Measurements from ENCODE around the gene KBTBD12.

The KBTBD12 gene

GRCh38 chr3:127954640-127955039, 39.6 kb downstream of the KBTBD12 start:
- DNase-seq = no peak

GRCh38 chr3:127955728-127956127, 40.7 kb downstream of the KBTBD12 start:
- DNase-seq = no peak

- no peak for DNase-seq
Observed at GRCh38 chr3:127959041-127959440, 44.0 kb downstream of the KBTBD12 start.

- no peak for DNase-seq
Observed at GRCh38 chr3:127959873-127960272, 44.8 kb downstream of the KBTBD12 start.

GRCh38 chr3:127960421-127960965, 45.5 kb downstream of the KBTBD12 start:
- no peak for DNase-seq

GRCh38 chr3:127961124-127961523, 46.1 kb downstream of the KBTBD12 start:
- DNase-seq = no peak

GRCh38 chr3:127961963-127962362, 46.9 kb downstream of the KBTBD12 start:
- no peak for DNase-seq

- DNase-seq = no peak
Observed at GRCh38 chr3:127962937-127963336, 47.9 kb downstream of the KBTBD12 start.

- no peak for DNase-seq
Observed at GRCh38 chr3:127964053-127964452, 49.0 kb downstream of the KBTBD12 start.

GRCh38 chr3:127964816-127965215, 49.8 kb downstream of the KBTBD12 start:
- no peak for DNase-seq

GRCh38 chr3:127967316-127967715, 52.3 kb downstream of the KBTBD12 start:
- no peak for DNase-seq

- peak; percentile 13 for DNase-seq
Observed at GRCh38 chr3:127970966-127971592, 56.0 kb downstream of the KBTBD12 start.

- DNase-seq = no peak
Observed at GRCh38 chr3:127974226-127974625, 59.2 kb downstream of the KBTBD12 start.

GRCh38 chr3:127975153-127976029, 60.4 kb downstream of the KBTBD12 start:
- no peak for DNase-seq

GRCh38 chr3:127978636-127979035, 63.6 kb downstream of the KBTBD12 start:
- DNase-seq = no peak

- no peak for DNase-seq
Observed at GRCh38 chr3:127979473-127979872, 64.4 kb downstream of the KBTBD12 start.

- DNase-seq = no peak
Observed at GRCh38 chr3:127981097-127981496, 66.1 kb downstream of the KBTBD12 start.

- DNase-seq = no peak
Observed at GRCh38 chr3:127982155-127982554, 67.1 kb downstream of the KBTBD12 start.

GRCh38 chr3:127984241-127984975, 69.4 kb downstream of the KBTBD12 start:
- DNase-seq = no peak

GRCh38 chr3:127985216-127985615, 70.2 kb downstream of the KBTBD12 start:
- no peak for DNase-seq

GRCh38 chr3:127985655-127986225, 70.7 kb downstream of the KBTBD12 start:
- DNase-seq = no peak

- DNase-seq = no peak
Observed at GRCh38 chr3:127986803-127987202, 71.8 kb downstream of the KBTBD12 start.

Measured in stimulated activated CD4-positive, alpha-beta T cell treated with anti-CD3 and anti-CD28 coated beads, Interleukin-4, amount 100 ng/mL, for 24 hours (primary cell).